GM12878 (cell line): ENCODE measurements around the gene SH2D5.

Source experiments
- GABPA ChIP-seq: IDR thresholded peaks from 2 replicates; pipeline ENCODE4 v1.6.1; 2014; ENCODE audit warnings: antibody characterized with exemption, low read depth, mild to moderate bottlenecking, inconsistent platforms
- HDAC6 ChIP-seq: fragments of 200-600 bp; sonication (generic); IDR thresholded peaks from one replicate; pipeline ENCODE4 v1.8.0; 2017; ENCODE audit warnings: antibody characterized with exemption; ENCODE audit not compliant: unreplicated experiment
- IKZF1 ChIP-seq: fragments of 450-650 bp; conservative IDR thresholded peaks from 2 replicates; pipeline ENCODE4 v1.6.1; 2017; ENCODE audit warnings: antibody characterized with exemption, mild to moderate bottlenecking
- POLR2A ChIP-seq: IDR thresholded peaks from 2 replicates; pipeline ENCODE4 v1.6.1; 2011; ENCODE audit warnings: low read depth, mild to moderate bottlenecking, low read length
- POLR2AphosphoS2 ChIP-seq: IDR thresholded peaks from 2 replicates; pipeline ENCODE4 v1.6.1; 2011; ENCODE audit warnings: low read depth, mild to moderate bottlenecking, low read length, improper control_type of control experiment, moderate library complexity
- POLR2AphosphoS5 ChIP-seq: IDR thresholded peaks from 2 replicates; pipeline ENCODE4 v1.6.1; 2011; ENCODE audit warnings: mild to moderate bottlenecking, low read length, inconsistent platforms
- TARDBP ChIP-seq: IDR thresholded peaks from 2 replicates; pipeline ENCODE4 v1.6.1; 2016; ENCODE audit warnings: borderline replicate concordance
- ZNF24 ChIP-seq: fragments of 450-650 bp; IDR thresholded peaks from 2 replicates; pipeline ENCODE4 v1.6.1; 2017; ENCODE audit warnings: antibody characterized with exemption, mild to moderate bottlenecking
- TF ChIP-seq, protein P1 (sequence below): fragments of 450-650 bp; IDR thresholded peaks from 2 replicates; pipeline ENCODE4 v1.6.1; 2018; ENCODE audit warnings: mild to moderate bottlenecking, low read depth, moderate library complexity; ENCODE audit not compliant: partially characterized antibody
- TF ChIP-seq, protein P2 (sequence below): fragments of 150-350 bp; IDR thresholded peaks from 2 replicates; pipeline ENCODE4 v1.6.1; 2016; ENCODE audit warnings: low read depth, low read length
- TF ChIP-seq, protein P3 (sequence below): IDR thresholded peaks from 2 replicates; pipeline ENCODE4 v1.6.1; 2011; ENCODE audit warnings: borderline replicate concordance, low read depth, mild to moderate bottlenecking, moderate library complexity, low read length; ENCODE audit not compliant: insufficient read depth, poor library complexity, severe bottlenecking
- TF ChIP-seq, protein P4 (sequence below), 3 experiments: IDR thresholded peaks in 2 of 3; conservative IDR thresholded peaks in 1 of 3; 2 replicates each; pipeline ENCODE4 v1.5.1; 2011; ENCODE audit warnings: low read depth in 3 of 3, low read length in 3 of 3, mild to moderate bottlenecking in 3 of 3, control low read depth in 2 of 3, moderate library complexity in 2 of 3, inconsistent platforms in 1 of 3, mixed read lengths in 1 of 3; ENCODE audit not compliant: control insufficient read depth in 2 of 3, insufficient read depth in 1 of 3; ENCODE audit errors: extremely low read depth in 1 of 3

DNA sequence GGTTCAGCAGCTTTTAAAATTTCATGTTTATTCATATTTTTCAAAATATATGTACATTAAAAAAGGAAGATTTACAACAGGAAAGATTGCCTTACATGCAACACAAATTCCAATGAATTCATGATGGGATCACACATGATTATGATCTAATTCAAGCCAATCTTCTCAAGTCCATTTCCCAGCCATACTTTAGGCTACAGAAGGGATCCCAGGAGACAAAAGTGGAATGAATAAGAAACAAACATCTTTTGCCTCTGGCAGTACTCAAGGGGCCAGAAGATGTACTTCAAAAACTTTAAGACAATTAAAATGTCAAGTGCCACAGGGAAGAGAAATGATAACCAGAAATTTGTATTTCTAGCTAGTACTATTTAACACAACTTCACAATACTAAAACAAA lies 10.2 kb upstream of the SH2D5 start:
- TF ChIP-seq IKZF1 (no peak), POLR2A (no peak), GABPA (no peak), HDAC6 (no peak), TARDBP (no peak), POLR2AphosphoS5 (no peak), POLR2AphosphoS2 (no peak), ZNF24 (no peak)
- TF ChIP-seq, protein P1, sequence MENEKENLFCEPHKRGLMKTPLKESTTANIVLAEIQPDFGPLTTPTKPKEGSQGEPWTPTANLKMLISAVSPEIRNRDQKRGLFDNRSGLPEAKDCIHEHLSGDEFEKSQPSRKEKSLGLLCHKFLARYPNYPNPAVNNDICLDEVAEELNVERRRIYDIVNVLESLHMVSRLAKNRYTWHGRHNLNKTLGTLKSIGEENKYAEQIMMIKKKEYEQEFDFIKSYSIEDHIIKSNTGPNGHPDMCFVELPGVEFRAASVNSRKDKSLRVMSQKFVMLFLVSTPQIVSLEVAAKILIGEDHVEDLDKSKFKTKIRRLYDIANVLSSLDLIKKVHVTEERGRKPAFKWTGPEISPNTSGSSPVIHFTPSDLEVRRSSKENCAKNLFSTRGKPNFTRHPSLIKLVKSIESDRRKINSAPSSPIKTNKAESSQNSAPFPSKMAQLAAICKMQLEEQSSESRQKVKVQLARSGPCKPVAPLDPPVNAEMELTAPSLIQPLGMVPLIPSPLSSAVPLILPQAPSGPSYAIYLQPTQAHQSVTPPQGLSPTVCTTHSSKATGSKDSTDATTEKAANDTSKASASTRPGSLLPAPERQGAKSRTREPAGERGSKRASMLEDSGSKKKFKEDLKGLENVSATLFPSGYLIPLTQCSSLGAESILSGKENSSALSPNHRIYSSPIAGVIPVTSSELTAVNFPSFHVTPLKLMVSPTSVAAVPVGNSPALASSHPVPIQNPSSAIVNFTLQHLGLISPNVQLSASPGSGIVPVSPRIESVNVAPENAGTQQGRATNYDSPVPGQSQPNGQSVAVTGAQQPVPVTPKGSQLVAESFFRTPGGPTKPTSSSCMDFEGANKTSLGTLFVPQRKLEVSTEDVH = no peak
- TF ChIP-seq, protein P2, sequence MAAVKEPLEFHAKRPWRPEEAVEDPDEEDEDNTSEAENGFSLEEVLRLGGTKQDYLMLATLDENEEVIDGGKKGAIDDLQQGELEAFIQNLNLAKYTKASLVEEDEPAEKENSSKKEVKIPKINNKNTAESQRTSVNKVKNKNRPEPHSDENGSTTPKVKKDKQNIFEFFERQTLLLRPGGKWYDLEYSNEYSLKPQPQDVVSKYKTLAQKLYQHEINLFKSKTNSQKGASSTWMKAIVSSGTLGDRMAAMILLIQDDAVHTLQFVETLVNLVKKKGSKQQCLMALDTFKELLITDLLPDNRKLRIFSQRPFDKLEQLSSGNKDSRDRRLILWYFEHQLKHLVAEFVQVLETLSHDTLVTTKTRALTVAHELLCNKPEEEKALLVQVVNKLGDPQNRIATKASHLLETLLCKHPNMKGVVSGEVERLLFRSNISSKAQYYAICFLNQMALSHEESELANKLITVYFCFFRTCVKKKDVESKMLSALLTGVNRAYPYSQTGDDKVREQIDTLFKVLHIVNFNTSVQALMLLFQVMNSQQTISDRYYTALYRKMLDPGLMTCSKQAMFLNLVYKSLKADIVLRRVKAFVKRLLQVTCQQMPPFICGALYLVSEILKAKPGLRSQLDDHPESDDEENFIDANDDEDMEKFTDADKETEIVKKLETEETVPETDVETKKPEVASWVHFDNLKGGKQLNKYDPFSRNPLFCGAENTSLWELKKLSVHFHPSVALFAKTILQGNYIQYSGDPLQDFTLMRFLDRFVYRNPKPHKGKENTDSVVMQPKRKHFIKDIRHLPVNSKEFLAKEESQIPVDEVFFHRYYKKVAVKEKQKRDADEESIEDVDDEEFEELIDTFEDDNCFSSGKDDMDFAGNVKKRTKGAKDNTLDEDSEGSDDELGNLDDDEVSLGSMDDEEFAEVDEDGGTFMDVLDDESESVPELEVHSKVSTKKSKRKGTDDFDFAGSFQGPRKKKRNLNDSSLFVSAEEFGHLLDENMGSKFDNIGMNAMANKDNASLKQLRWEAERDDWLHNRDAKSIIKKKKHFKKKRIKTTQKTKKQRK = no peak
- TF ChIP-seq, protein P3, sequence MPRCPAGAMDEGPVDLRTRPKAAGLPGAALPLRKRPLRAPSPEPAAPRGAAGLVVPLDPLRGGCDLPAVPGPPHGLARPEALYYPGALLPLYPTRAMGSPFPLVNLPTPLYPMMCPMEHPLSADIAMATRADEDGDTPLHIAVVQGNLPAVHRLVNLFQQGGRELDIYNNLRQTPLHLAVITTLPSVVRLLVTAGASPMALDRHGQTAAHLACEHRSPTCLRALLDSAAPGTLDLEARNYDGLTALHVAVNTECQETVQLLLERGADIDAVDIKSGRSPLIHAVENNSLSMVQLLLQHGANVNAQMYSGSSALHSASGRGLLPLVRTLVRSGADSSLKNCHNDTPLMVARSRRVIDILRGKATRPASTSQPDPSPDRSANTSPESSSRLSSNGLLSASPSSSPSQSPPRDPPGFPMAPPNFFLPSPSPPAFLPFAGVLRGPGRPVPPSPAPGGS = no peak
- TF ChIP-seq, protein P4, sequence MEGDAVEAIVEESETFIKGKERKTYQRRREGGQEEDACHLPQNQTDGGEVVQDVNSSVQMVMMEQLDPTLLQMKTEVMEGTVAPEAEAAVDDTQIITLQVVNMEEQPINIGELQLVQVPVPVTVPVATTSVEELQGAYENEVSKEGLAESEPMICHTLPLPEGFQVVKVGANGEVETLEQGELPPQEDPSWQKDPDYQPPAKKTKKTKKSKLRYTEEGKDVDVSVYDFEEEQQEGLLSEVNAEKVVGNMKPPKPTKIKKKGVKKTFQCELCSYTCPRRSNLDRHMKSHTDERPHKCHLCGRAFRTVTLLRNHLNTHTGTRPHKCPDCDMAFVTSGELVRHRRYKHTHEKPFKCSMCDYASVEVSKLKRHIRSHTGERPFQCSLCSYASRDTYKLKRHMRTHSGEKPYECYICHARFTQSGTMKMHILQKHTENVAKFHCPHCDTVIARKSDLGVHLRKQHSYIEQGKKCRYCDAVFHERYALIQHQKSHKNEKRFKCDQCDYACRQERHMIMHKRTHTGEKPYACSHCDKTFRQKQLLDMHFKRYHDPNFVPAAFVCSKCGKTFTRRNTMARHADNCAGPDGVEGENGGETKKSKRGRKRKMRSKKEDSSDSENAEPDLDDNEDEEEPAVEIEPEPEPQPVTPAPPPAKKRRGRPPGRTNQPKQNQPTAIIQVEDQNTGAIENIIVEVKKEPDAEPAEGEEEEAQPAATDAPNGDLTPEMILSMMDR (IDR thresholded peaks at IDR 0.05 in 2 of 3, conservative IDR thresholded peaks at IDR 0.05 in 1 of 3; ENCODE audit: control insufficient read depth in 2 of 3, extremely low read depth in 1 of 3, insufficient read depth in 1 of 3, low read depth in 3 of 3, low read length in 3 of 3) = no peak
